Activated effector memory CD4-positive, alpha-beta T cell treated with anti-CD3 and anti-CD28 coated beads, Interleukin-2, amount 50 U/mL, for 16 hours (primary cell): ENCODE data around the gene MINAR1.

Experiments used
- DNase-seq: peaks from one replicate; pipeline ENCODE4 v3.0.0-alpha.2; 2020

The MINAR1 gene

DNA sequence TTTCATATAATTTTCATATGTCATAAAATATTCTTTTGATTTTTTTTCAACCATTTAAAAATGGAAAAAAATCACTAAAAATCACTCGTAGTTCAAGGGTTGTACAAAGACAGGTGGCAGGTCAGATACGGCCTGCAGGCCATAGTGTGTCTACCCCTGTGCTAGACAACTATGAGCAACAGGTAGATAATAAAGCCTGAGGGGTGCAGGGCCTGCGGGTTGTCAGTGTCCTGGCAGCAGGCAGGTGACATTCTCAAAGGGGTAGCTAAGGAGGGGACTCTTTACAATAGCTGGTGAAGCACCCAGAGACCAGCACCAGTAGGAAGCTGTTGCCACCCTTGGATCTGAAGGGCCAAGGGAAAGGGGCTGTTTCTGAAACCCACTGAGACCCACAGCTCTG, 34.4 kb downstream of the MINAR1 start:
- DNase-seq: no peak

DNA sequence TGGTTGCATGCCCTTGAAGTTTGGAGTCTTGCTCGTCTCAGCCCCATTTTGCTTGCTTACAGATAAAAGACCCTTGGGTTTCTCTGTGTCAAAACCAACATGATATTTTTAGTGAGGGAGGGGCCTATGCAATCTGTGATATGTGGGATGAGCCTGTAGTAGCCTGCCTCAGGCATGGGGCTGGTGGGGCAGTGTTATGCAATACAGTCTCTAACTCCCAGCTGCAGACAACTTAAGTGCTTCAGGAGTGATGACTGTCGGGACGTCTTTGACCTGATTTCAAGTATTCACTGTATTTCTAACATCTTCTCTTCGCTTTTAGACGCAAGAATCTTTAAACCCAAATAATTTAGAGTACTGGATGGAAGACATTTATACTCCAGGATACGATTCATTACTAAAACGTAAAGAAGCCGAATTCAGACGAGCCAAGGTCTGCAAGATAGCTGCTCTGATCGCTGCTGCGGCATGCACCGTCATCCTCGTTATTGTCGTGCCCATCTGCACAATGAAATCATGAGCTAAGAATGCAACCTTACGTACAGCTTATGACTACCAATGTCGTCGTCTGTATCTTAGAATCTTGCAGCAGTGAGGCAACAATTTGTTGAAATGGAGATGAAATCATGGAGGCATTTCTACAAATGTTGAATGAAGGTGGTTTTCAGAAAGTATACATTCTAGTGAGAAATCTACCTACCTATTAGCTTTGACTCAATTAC, 35.9 kb downstream of the MINAR1 start:
- no peak for DNase-seq

DNA sequence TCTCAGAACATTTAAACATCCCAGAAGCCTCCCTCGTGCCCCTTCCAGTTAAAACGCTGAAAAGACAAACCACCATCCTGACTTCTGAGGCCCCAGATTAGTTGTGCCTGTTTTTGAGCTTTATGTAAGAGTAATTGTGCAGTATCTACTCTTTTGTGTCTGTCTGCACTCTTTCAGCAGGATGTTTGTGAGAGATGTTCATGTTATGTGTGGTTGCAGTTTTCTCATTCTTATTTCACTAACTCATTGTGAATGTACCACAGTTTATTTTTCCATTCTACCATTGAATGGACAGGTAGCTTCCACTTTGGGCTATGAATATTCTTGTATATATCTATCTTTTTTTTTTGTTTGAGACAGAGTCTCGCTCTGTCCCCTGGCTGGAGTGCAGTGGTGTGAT, 40.3 kb downstream of the MINAR1 start:
- no peak for DNase-seq

DNA sequence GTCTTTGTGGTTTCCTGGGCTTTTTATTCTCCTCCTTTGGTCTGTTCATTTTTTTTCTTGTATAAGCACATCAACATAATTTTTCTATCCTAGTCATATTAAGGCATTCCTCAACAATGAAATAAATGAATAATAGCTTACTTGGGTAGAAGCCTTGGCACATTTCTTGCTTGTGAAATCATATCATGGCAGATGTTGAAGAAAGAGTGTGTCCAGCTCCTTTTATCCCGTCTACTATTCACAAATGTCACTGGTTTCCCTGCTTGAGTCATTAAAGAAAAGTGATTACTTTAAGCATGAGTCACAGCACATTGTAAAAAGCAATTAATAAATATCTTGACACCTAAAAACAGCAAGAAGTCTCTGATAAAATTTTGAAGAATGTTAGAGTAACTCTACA, 42.1 kb downstream of the MINAR1 start:
- no peak for DNase-seq

DNA sequence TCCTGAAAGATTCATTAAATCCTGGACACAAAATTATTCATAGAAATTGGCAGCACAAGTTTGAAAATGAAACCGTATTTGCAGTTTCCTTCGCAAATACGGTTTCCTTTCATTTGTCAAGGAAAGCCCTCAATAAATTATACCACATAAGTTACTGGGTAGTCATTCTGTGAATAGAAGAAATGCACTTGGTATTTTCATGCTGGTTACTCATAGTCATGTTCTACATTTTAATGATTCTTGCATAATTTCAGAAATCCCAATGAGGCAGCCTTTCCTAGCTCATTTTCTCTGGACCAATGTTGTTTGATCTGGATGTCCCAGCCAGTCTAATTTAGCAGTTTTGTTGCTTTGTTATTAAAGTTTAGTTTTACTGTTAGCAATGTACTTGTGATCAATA, 43.2 kb downstream of the MINAR1 start:
- no peak for DNase-seq

DNA sequence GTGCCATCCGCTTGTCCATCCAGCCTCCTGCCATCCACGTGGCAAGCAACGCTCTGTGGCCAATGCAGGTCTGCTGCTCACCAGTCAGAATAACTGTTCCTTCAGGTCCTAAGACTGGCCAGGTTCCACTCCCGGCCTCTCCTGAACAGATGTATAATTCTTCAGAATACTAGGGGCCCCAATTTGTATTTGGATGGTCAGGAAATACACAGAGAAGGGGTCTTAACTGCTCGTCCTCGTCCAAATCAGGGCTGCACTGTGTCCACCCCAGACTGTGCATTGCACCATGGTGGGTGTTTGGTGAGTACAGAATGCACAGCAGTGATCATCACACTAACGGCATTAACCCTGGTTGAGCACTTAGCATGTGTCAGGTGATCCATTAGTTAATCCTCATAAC, 46.0 kb downstream of the MINAR1 start:
- DNase-seq: no peak

DNA sequence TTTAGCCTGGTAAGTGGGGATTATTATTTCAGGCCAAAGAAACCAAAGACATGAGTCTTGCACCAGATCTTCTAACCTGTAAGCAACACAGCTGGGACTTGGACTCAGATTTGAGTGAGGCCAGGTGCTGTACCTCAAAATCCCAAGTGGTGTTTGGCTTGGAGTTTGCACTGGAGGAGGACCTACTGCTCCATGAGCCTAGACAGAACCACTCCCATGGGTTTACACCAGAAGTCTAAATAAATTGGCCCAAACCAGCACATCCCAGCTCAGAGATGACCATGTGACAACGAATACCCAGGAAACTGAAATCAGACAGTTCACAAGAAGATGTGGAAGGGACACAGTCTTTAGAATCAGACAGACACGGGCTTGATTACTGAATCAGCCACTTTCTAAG, 47.5 kb downstream of the MINAR1 start:
- no peak for DNase-seq

DNA sequence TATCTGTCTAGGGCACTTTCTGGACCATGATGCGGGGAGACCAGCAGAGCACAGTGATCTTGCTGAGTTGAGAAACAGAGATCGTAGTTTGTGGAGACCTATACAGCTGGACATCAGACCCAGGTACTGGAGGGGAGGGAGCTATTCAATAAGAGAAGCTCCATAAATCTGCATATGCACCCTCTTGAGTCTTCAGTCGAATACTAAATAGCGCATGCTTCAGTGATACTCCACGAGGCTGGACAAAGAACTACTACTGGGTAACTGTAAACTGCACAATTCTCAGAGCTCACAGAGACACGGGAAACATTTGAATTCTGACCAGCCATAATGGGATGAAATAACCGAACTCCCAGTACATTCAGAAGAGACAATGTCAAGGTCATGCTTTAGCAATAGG, 49.7 kb downstream of the MINAR1 start:
- no peak for DNase-seq
